GM18870 (cell line): ENCODE data around the gene GRID2.

Experiments
- ATAC-seq: cut with Tn5 transposase; IDR thresholded peaks from one replicate; pipeline ENCODE4 v1.9.1; 2021; ENCODE audit warnings: moderate library complexity; ENCODE audit not compliant: unreplicated experiment

The GRID2 gene

DNA sequence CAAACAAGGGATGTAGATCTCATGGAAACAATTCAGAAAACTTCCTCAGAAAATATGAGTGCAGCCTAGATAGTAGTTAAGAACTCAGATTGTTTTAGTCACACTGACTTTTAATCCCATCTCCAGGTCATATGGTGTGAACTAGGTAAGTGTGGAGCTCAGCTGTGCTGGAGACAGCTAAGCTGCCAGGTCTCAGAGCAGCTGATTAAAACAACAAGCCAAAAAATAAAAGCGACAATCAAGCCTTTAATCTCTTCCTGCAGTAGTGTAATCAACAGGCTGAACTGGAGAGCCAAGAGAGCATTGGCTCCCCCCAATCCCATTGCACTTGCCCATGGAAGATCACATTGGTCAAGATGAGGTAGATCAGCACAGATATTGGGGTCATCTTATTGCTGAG lies 1426.5 kb downstream of the GRID2 start:
- no peak for ATAC-seq

DNA sequence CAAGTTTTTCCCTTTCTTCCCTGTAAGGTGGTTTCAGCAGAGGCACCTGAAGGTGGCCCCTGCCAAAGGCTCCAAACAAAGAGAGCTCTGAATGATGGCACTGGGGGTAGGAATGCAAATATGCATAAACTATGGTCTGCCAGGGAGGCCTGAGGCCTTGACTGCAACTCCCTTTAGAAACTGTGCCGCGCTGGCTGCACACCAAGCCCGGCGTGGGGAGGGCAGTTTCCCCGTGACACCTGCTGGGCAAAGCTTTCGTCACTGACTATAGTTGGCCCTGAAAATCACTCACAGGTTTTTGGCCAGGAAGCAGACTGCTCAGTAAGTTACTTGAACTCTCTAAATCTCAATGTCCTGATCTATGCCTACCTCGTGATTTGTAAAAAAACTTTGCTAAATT lies 1427.0 kb downstream of the GRID2 start:
- no peak for ATAC-seq

DNA sequence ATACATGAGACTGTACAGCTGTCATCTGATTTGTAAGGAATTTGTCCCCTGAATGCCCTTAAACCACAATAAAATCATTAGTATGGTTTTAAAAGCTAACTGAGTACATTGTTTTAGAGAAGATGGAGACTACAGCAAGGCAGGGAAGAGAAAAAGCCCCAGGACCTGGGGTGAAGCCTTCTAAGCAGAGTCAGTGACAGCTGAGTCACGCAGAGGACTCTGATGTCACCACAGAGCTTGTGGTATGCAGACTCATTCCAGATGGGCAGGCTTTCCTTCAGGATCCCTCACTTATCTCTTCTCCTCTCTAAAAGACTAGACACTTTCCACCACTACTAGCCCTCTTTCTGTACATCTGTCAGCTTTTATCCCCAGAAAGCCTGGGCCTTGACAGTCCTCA lies 1427.7 kb downstream of the GRID2 start:
- peak; percentile 76 for ATAC-seq

DNA sequence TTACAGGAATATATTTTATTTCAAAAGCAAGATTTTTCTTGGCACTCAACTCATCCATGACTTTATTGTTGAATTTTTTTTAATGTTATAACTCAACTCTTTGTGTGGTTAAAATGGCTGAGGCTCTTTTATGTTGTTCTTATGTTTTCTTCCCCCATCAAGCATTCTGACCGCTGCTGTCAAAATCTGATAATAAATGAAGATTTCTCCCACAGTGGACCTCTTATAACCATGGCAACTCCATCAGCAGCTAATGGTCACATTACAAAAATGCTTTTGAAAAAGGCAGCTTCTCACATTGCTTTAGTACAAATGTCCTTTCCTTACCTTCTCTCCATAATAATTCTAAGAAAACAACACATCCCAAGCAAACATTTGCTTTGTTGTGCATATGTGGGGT lies 1428.7 kb downstream of the GRID2 start:
- no peak for ATAC-seq

GRCh38 chr4:93740890-93741289 lies 1437.1 kb downstream of the GRID2 start:
- ATAC-seq: no peak

- ATAC-seq: no peak
Measured at GRCh38 chr4:93743022-93743421, 1439.3 kb downstream of the GRID2 start.

DNA sequence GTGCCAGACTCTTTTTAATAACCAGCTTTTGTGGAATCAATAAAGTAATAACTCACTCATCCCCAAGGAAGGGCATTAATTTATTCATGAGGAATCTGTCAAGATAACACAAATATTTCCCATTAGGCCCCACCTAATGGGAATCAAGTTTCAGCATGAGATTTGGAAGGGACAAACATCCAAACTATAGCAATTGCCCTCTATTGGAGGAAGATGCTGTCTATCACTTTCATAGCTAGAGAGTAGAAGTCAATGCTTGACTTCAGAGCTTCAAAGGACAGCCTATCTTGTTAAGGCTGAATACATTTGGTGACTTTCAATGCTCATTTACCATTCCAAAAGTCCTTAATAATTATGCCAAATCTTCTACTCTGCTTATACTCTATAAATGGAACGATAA lies 1439.9 kb downstream of the GRID2 start:
- no peak for ATAC-seq

GRCh38 chr4:93744961-93745360 lies 1441.2 kb downstream of the GRID2 start:
- ATAC-seq: no peak

- ATAC-seq: no peak
Measured at GRCh38 chr4:93746031-93746430, 1442.3 kb downstream of the GRID2 start.

DNA sequence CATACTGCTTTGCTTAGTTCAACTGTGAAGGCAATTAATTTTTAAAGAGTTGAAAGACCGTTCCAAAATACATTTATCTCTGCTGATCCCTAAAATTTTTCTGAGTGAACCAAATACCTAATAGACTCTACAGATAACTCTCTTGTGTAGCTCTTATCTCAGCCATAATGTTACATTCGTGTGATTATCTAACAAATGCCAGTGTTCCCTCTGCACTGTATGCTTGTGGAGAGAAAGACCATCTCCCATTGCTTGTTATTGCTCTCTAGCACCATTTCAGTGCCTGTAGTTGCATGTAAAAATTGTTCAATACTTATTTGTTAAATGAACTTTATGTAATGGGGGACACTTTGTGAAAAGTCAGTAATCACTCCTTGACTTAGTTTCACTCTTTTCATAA lies 1443.5 kb downstream of the GRID2 start:
- no peak for ATAC-seq

DNA sequence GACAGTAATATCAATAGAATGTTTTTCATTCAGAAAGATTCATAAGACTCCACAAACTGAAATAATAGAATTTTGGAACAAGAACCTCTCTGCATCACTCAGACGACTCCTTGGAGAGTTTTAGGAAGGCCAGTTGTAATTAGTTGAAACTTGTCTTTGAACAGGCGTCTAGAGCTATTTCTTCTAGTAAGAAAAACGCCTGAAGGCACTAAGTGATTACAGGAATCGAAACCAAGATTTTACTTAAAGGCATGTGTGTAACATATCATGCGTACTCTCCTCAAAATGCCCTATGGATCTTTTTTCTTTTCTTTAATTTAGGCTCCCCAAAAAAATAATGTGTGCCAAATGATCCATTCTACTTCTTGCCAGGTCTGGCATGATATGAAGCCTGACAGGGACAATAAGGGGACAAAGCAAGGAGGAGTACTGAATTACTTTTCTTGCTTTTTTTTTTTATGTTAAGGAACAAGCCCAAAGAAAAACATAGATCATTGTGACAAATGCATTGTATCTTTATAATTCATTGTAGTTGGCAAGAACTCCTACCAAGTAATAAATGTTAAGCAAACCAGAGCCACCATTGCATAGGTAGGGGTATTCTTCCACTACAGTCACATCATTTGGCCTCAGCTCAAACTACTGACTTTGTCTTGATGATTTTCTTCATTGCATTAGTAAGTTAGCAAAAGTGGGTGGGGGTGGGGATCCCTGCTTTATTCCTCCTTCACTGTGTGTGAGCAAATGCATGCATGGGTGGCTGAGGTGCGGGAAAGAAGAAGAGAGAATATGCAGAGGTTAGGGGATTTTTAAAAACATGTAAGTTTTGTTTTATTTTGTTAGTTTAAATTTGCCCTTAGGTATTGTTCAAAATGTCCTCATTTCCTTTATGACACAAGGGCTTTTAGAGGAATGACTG lies 1444.9 kb downstream of the GRID2 start:
- peak; percentile 19 for ATAC-seq

- ATAC-seq: peak; percentile 87
Measured at GRCh38 chr4:93749292-93749761, 1445.6 kb downstream of the GRID2 start.

GRCh38 chr4:93751411-93751810 lies 1447.6 kb downstream of the GRID2 start:
- ATAC-seq: peak; percentile 22

- no peak for ATAC-seq
Measured at GRCh38 chr4:93756101-93756500, 1452.3 kb downstream of the GRID2 start.

DNA sequence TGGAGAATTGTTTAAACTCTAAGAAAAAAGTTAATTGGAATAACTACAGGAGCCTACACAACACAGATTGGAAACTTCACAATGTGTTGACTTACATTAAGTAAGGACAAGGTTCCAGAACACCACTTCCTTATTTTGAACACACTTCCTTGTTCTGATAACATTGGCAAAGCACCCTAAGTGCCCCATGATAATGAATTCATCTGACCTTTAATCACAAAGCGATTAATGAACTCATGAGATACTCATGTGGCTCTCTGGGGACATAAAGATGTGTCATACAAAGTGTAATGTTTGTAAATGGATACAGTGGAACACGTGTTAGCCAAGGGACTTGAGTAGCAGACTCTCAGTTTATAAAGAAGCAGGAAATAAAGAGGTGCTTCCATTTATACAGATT lies 1455.7 kb downstream of the GRID2 start:
- ATAC-seq: no peak

DNA sequence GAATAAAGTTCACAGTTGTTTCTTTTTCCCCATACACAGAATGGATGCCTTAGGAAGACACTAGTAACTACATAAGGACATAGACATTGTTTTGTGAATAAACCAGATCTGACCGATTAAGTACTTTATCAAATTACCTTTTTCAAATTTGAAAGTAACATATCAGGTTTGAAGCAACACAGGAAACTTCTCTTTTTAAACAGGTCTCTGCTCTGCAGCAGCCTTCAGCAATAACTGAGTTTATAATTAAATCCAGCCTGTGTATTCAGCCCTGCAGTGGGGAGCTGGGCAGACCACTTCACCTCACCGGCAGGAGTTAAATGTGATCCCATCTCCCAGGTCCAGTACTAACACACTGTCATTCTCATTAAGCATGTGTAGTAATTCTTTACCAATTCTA lies 1456.5 kb downstream of the GRID2 start:
- no peak for ATAC-seq

DNA sequence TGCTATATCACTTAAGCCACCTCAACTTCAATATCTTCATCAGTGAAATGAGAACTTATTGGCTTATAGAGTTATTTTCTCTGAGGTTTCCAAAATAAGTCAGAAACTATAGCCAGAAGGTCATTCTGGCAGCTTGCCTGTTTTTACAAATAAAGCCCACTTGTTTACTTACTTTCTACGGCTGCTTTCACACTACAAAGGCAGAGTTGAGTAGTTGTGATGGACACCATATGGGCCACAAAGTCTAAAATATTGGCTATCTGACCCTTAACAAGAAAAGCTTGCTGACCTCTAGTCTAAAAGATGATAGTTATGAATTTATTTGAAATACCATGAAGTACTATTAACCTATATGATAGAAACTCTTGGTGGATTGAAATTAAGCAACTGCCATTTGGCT lies 1457.5 kb downstream of the GRID2 start:
- no peak for ATAC-seq

- peak; percentile 87 for ATAC-seq
Measured at GRCh38 chr4:93764639-93765246, 1461.0 kb downstream of the GRID2 start.

- no peak for ATAC-seq
Measured at GRCh38 chr4:93767917-93768316, 1464.2 kb downstream of the GRID2 start.

DNA sequence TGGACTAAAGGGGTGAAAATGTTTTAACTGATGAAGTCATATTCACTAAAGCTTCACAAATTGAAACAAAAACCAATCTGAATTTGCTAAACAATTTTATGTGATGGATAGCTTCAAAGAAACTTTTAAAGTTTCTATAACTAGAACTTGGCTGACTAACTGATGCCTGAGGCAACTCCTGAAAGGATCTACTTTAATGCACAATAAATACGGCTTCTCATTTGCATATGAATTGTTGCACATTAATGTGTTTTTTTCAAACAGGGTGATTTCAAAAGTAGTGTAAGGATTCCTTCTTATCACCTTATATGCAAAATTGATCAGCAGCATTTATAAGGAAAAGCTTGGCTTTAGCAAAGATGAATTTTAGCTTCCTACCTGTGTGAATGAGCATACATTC lies 1466.4 kb downstream of the GRID2 start:
- ATAC-seq: no peak

DNA sequence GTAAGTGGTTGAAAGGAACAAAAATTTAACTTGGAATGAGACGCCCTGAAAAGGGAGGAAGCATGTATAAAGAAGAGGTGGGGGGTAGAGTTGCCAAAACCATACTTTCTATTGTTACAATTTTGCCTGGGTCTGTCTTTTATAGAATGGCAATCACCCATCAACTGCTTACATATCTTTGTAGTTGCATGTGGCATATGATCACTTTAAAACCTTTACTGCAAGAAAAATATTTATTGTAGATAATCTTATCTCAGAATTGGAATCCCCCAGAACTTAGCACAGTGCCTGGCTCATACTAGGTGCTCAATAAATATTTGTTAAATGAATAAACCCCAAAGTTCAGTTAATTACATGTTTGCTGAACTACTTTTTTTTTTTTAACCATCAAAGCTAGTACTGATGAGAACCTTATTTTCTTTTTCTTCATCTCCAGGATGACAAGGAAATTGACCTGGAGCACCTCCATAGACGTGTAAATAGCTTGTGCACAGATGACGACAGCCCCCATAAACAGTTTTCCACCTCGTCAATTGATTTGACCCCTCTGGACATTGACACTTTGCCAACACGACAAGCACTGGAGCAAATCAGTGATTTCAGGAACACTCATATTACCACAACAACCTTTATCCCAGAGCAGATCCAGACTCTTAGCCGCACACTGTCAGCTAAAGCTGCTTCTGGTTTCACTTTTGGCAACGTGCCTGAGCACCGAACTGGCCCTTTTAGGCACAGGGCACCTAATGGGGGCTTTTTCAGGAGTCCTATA lies 1468.1 kb downstream of the GRID2 start:
- ATAC-seq: no peak

DNA sequence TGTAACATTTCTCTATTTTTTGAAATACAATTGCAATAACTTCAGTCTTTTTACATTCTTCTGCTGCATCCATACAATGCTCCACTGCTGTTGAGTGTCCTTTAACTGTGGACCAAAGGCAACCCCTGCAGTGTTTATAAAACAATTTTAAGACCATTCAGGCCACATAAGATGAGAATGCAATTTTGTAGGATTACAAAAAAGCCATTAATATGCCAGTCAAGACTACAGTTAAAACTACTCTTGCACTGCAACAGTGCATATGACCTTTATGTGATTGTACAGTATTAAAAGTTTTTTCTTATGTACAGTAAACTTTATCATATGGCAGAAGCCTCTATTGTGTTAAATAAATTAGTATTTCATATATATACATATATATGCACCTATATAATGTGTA lies 1469.1 kb downstream of the GRID2 start:
- ATAC-seq: no peak
